HepG2 (cell line): ENCODE measurements around the gene SLC27A1. TPM values are rescaled to one million over a fixed set of nuclear protein-coding genes. Genes with fewer than 3 reads are reported as not detected.

Source experiments
- ATAC-seq: fragments of 200-7000 bp; cut with Tn5 transposase; 3 replicates; pipeline ENCODE4 v1.9.1; 2020; ENCODE audit warnings: mild to moderate bottlenecking, moderate library complexity
- BruUV-seq: library from RNA; stranded (reverse); fragments of 400-500 nt; replicated peaks from 2 replicates; lab custom pipeline; 2021; lab: Mats Ljungman, UMichigan
- CTCF ChIA-PET: fragments of 300-600 bp; formaldehyde crosslinking; extraction: SDS; loops from one replicate; lab custom pipeline; 2021; ENCODE audit warnings: low total read pairs, inconsistent platforms, low intra/inter-chr PET ratio; lab: Yijun Ruan, JAX
- POLR2A ChIA-PET: fragments of 350-600 bp; sonication (Branson Sonifier 250); formaldehyde crosslinking; loops from one replicate; lab custom pipeline; 2020; ENCODE audit warnings: antibody characterized with exemption, inconsistent platforms; lab: Yijun Ruan, JAX
- DNase-seq: peaks from one replicate; pipeline ENCODE4 v3.0.0-alpha.2; 2015; ENCODE audit warnings: low spot score
- FAIRE-seq: peaks from 3 replicates; lab custom pipeline; 2011; peaks lifted over from hg19 to GRCh38; lab: Jason Lieb, UNC
- H2AFZ ChIP-seq: one replicate; pipeline ENCODE4 v1.6.1; 2011; ENCODE audit warnings: low read length, inconsistent platforms
- H3K27ac ChIP-seq: fragments of 300-600 bp; 3 replicates; pipeline ENCODE4 v1.8.0; 2011; ENCODE audit warnings: mixed run types, mild to moderate bottlenecking, mixed read lengths, low read length, inconsistent platforms; ENCODE audit not compliant: insufficient read depth; ENCODE audit errors: extremely low read length
- H3K27me3 ChIP-seq, 2 experiments: fragments of 200-600 bp in 1 of 2; 2 replicates in 1 of 2; 3 replicates in 1 of 2; pipeline versions ENCODE4 v1.6.0 to v1.8.0; 2011; ENCODE audit warnings: low read length in 2 of 2, mild to moderate bottlenecking in 2 of 2, moderate library complexity in 2 of 2, inconsistent platforms in 1 of 2; ENCODE audit not compliant: insufficient read depth in 2 of 2, control insufficient read depth in 1 of 2
- H3K36me3 ChIP-seq, 2 experiments: fragments of 200-600 bp in 1 of 2; replicated peaks in 1 of 2; 2 replicates in 1 of 2; 3 replicates in 1 of 2; pipeline versions ENCODE4 v1.5.1 to v1.8.0; 2011; ENCODE audit warnings: low read length in 2 of 2, inconsistent platforms in 1 of 2; ENCODE audit not compliant: insufficient read depth in 2 of 2, control insufficient read depth in 1 of 2
- H3K4me1 ChIP-seq: 2 replicates; pipeline ENCODE4 v1.5.1; 2012; ENCODE audit warnings: low read length, inconsistent platforms; ENCODE audit not compliant: insufficient read depth
- H3K4me2 ChIP-seq: 2 replicates; pipeline ENCODE4 v1.6.0; 2011; ENCODE audit warnings: low read depth, low read length, inconsistent platforms
- H3K4me3 ChIP-seq, 3 experiments: fragments of 200-600 bp in 1 of 3; sonication (generic), shearing (Covaris generic) in 1 of 3; replicated peaks in 1 of 3; 2 replicates each; pipeline ENCODE4 v1.5.1; 2011 to 2016; ENCODE audit warnings: low read length in 3 of 3, inconsistent platforms in 2 of 3, low read depth in 2 of 3, mild to moderate bottlenecking in 2 of 3, control low read depth in 1 of 3, mixed read lengths in 1 of 3; ENCODE audit not compliant: insufficient read depth in 1 of 3
- H3K79me2 ChIP-seq: one replicate; pipeline ENCODE4 v1.6.1; 2011; ENCODE audit warnings: low read length, inconsistent platforms; ENCODE audit not compliant: insufficient read depth
- H3K9ac ChIP-seq: 2 replicates; pipeline ENCODE4 v1.6.0; 2011; ENCODE audit warnings: mild to moderate bottlenecking, low read depth, low read length, inconsistent platforms; ENCODE audit not compliant: insufficient read depth
- H3K9me3 ChIP-seq: 2 replicates; pipeline ENCODE4 v1.5.1; 2012; ENCODE audit warnings: mild to moderate bottlenecking, low read length
- H4K20me1 ChIP-seq: 2 replicates; pipeline ENCODE4 v1.6.0; 2011; ENCODE audit warnings: inconsistent platforms, mild to moderate bottlenecking, low read length, moderate library complexity; ENCODE audit not compliant: insufficient read depth
- CREB3 ChIP-seq: sonication (generic); formaldehyde crosslinking; IDR thresholded peaks from 2 replicates; pipeline ENCODE4 v1.5.0; 2020; ENCODE audit warnings: missing genetic modification reagents
- FIP1L1 ChIP-seq: fragments of 200-400 bp; formaldehyde crosslinking; IDR thresholded peaks from 2 replicates; pipeline ENCODE4 v1.6.1; 2018; ENCODE audit warnings: low read depth, mild to moderate bottlenecking, low read length, moderate library complexity, borderline replicate concordance; ENCODE audit not compliant: insufficient read depth
- NFE2L2 ChIP-seq: fragments of 150-350 bp; IDR thresholded peaks from 2 replicates; pipeline ENCODE4 v1.6.1; 2014; ENCODE audit warnings: low read length
- REXO4 ChIP-seq: sonication (generic); formaldehyde crosslinking; IDR thresholded peaks from 2 replicates; pipeline ENCODE4 v1.8.0; 2022; ENCODE audit warnings: missing genetic modification reagents, mild to moderate bottlenecking, borderline replicate concordance
- YEATS2 ChIP-seq: sonication (generic); formaldehyde crosslinking; IDR thresholded peaks from 2 replicates; pipeline ENCODE4 v1.4.0; 2020; ENCODE audit warnings: missing genetic modification reagents, borderline replicate concordance
- ZBTB33 ChIP-seq: sonication (generic); formaldehyde crosslinking; IDR thresholded peaks from 2 replicates; pipeline ENCODE4 v1.4.0; 2020; ENCODE audit warnings: missing genetic modification reagents
- ZBTB40 ChIP-seq, 2 experiments: fragments of 450-650 bp in 1 of 2; sonication (generic) in 1 of 2; formaldehyde crosslinking in 1 of 2; IDR thresholded peaks; 2 replicates each; pipeline versions ENCODE4 v1.6.1 to v1.8.0; 2016 to 2022; ENCODE audit warnings: antibody characterized with exemption in 1 of 2, mild to moderate bottlenecking in 1 of 2, missing genetic modification reagents in 1 of 2
- ZFP41 ChIP-seq: sonication (generic); formaldehyde crosslinking; IDR thresholded peaks from 2 replicates; pipeline ENCODE4 v1.4.0; 2020; ENCODE audit warnings: mild to moderate bottlenecking, missing genetic modification reagents, borderline replicate concordance
- ZNF232 ChIP-seq: sonication (generic); formaldehyde crosslinking; IDR thresholded peaks from 2 replicates; pipeline ENCODE4 v1.4.0; 2020; ENCODE audit warnings: missing genetic modification reagents, borderline replicate concordance
- ZNF33B ChIP-seq: sonication (generic); formaldehyde crosslinking; IDR thresholded peaks from 2 replicates; pipeline ENCODE4 v1.5.1; 2020; ENCODE audit warnings: mild to moderate bottlenecking, missing genetic modification reagents
- WGBS: methylation state at CpG from one replicate; pipeline ENCODE4 v1.1.6; 2017; ENCODE audit warnings: low lambda C conversion rate; 5-methylcytosine and 5-hydroxymethylcytosine counted together
- in situ Hi-C: cut with HindIII; loops from 2 replicates; pipeline ENCODE4 v1.10.0; 2017; ENCODE audit warnings: low pct_unique_long_range_greater_than_20kb; ENCODE audit not compliant: extremely low pct_ligation_motif_present
- intact Hi-C: fragments of 100-400 bp; cut with micrococcal nuclease; formaldehyde crosslinking; loops from one replicate; pipeline ENCODE4 v1.10.0; 2022; ENCODE audit not compliant: unreplicated experiment
- polyA plus RNA-seq, 8 experiments: library from polyadenylated mRNA; depleted of rRNA in 3 of 8; stranded (reverse) in 7 of 8; unstranded in 1 of 8; fragments of >200 nt; fragmentation: Illumina TruSeq in 4 of 8; extraction: Trizol in 4 of 8; gene quantifications; 2 replicates each; pipeline versions ENCODE4 v1.2.1 to v1.2.3, GENCODE V29; 2011 to 2016; ENCODE audit warnings: low read depth in 4 of 8, missing spikeins in 1 of 8, mixed read lengths in 1 of 8; ENCODE audit not compliant: insufficient read depth in 1 of 8
- total RNA-seq, 5 experiments: library from RNA; depleted of rRNA; stranded (reverse); fragments of >200 nt; fragmentation: Illumina TruSeq; extraction: Trizol; gene quantifications; 2 replicates each; pipeline ENCODE4 v1.2.3, GENCODE V29; 2016; ENCODE audit warnings: low read depth in 1 of 5

The SLC27A1 gene
- total and polyA plus RNA-seq, 2 of the 13 experiments (the other 11 are each of a cell fraction or from before 2014, with no cell fraction given): 4.1 to 8.8 TPM

- TF ChIP-seq ZBTB40 (IDR thresholded peaks at IDR 0.05) (no peak), ZBTB40 (CRISPR knock-in tag; IDR thresholded peaks at IDR 0.05) (no peak)
These were observed 60.3 kb downstream of the SLC27A1 start (continued) for GRCh38 chr19:17530586-17530985.

GRCh38 chr19:17532116-17532515 lies 61.8 kb downstream of the SLC27A1 start:
- H3K27me3 ChIP-seq: peaks cover 0 to 24% of the 10 kb centered on the region in 2 experiments; a peak in 3 of 5 replicates
- H3K4me3 ChIP-seq: no peak overlapping the region
- H3K9me3 ChIP-seq: no peaks in the 10 kb centered on the region
- H3K79me2 ChIP-seq: no peaks in the 10 kb centered on the region
- 38% methylated on average over 10 of the region's 16 CpGs for WGBS
- FAIRE-seq: no peak
- no peak overlapping the region for H3K4me2 ChIP-seq
- H2AFZ ChIP-seq: no peak overlapping the region
- no peak for ATAC-seq
- intact Hi-C loops (no loop called here), in situ Hi-C loops (no loop called here)
- CTCF ChIA-PET: no interaction called here
- H4K20me1 ChIP-seq: no peaks in the 10 kb centered on the region
- H3K27ac ChIP-seq: no peak overlapping the region
- no peak overlapping the region for H3K9ac ChIP-seq
- BruUV-seq: no TSS peak
- POLR2A ChIA-PET: no interaction called here
- DNase-seq: no peak
- peaks cover 22% of the 10 kb centered on the region for H3K4me1 ChIP-seq
- H3K36me3 ChIP-seq: no peaks in the 10 kb centered on the region
- no peak for TF ChIP-seq REXO4
- TF ChIP-seq CREB3 (CRISPR knock-in tag): no peak
- TF ChIP-seq ZBTB33 (CRISPR knock-in tag): no peak
- no peak for TF ChIP-seq ZNF232 (CRISPR knock-in tag)
- no peak for TF ChIP-seq YEATS2
- TF ChIP-seq ZFP41: no peak
- no peak for TF ChIP-seq ZNF33B (CRISPR knock-in tag)
- TF ChIP-seq FIP1L1: no peak
- TF ChIP-seq NFE2L2: no peak
